Measurements from ENCODE around the gene LIPG.

DNA sequence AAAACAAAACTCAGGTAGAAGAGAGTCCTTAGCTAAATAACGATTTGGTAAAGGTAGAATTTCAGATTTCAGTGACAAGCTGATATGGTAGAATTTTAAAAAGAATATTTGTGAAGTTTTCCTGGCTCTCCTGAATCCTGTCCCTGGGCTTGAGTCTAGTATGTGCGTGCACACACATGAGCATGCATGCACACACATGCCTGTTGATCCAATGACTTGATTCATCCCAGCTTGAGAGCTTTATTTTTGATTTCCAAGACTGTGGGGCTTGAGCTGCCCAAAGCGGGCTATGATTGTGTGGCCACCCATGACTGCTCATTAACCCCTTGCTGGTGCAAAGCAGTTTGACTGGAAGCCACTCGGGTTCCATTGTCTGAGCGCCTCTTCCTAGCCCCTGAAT is 9.0 kb downstream of the LIPG start:
- TF ChIP-seq CTCF (IDR thresholded peaks at IDR 0.05; ENCODE audit: poor library complexity) (no peak), EZH2phosphoT487 (IDR thresholded peaks at IDR 0.05; ENCODE audit: low read depth, severe bottlenecking, unreplicated experiment) (no peak), EZH2 (IDR thresholded peaks at IDR 0.05; ENCODE audit: borderline replicate concordance) (no peak)
